ENCODE measurements around the gene MXD4. TPM values are rescaled to one million over a fixed set of nuclear protein-coding genes. Genes with fewer than 3 reads are reported as not detected.
A peak's percentile ranks its signal among the peaks of the same experiment; 100 is the strongest.

MXD4 gene
- total and polyA plus RNA-seq, 2 of the 13 experiments (the other 11 are each of a cell fraction or from before 2014, with no cell fraction given) = 29.0 to 31.3 TPM

- 0 out of 2 replicates have a peak, but pooled peaks have one; percentile 12 for TF ChIP-seq STAT6 (CRISPR knock-in tag; IDR thresholded peaks at IDR 0.05; ENCODE audit: borderline replicate concordance)
- TF ChIP-seq ZNF749 (CRISPR knock-in tag; IDR thresholded peaks at IDR 0.05; ENCODE audit: borderline replicate concordance) = 0 out of 2 replicates have a peak, but pooled peaks have one; percentile 60
- TF ChIP-seq GABPB1 (CRISPR knock-in tag; IDR thresholded peaks at IDR 0.05) = peak; percentile 82
- no peak for TF ChIP-seq ZNF704 (CRISPR knock-in tag; IDR thresholded peaks at IDR 0.05; ENCODE audit: borderline replicate concordance)
- TF ChIP-seq ZNF775 (CRISPR knock-in tag; IDR thresholded peaks at IDR 0.05; ENCODE audit: borderline replicate concordance) = no peak
- peak; percentile 28; the same call in 1 of the 2 replicates for TF ChIP-seq ZNF44 (CRISPR knock-in tag; IDR thresholded peaks at IDR 0.05)
- TF ChIP-seq MAX (IDR thresholded peaks at IDR 0.05) = peak; percentile 86
- TF ChIP-seq ZNF142 (CRISPR knock-in tag; IDR thresholded peaks at IDR 0.05) = 0 out of 2 replicates have a peak, but pooled peaks have one; percentile 25
- 0 out of 2 replicates have a peak, but pooled peaks have one; percentile 52 for TF ChIP-seq MLXIP (CRISPR knock-in tag; IDR thresholded peaks at IDR 0.05; ENCODE audit: borderline replicate concordance)
- TF ChIP-seq ZNF572 (CRISPR knock-in tag; IDR thresholded peaks at IDR 0.05) = no peak
- TF ChIP-seq DRAP1 (CRISPR knock-in tag; IDR thresholded peaks at IDR 0.05) = peak; percentile 76; the same call in 1 of the 2 replicates
- TF ChIP-seq SUZ12 (IDR thresholded peaks at IDR 0.05; ENCODE audit: low read depth, low read length) = peak; percentile 47
- TF ChIP-seq ZNF670 (CRISPR knock-in tag; IDR thresholded peaks at IDR 0.05; ENCODE audit: borderline replicate concordance) = no peak
Observed at GRCh38 chr4:2241410-2242353, 20.2 kb downstream of the MXD4 start, which contains the start of the genes HAUS3 and POLN (continued).

Measured in HepG2 (cell line).